Measurements from ENCODE around the gene SLC15A1. TPM values are rescaled to one million over a fixed set of nuclear protein-coding genes. Genes with fewer than 3 reads are reported as not detected.
A peak's percentile ranks its signal among the peaks of the same experiment; 100 is the strongest.

The SLC15A1 gene
- total and polyA plus RNA-seq, 8 donors, result 0.15 to 9.9 (median 0.19) TPM; not detected in 5

GRCh38 chr13:98675066-98675465 lies 77.4 kb downstream of the SLC15A1 start:
- no peaks in the 10 kb centered on the region for H3K27me3 ChIP-seq
- intact Hi-C loops (cut with DNase I; ENCODE audit: low total_unique reads), result loop anchor here (10.0 kb wide), 1 partner anchor 820 kb away; no protein-coding TSS in a partner anchor
- no peak overlapping the region for H3K27ac ChIP-seq
- 77 to 89% (median 82%) methylated on average over 11 of the region's 11 CpGs for WGBS, 5 donors
- H3K4me1 ChIP-seq, result peaks cover 0 to 10% (median 6%) of the 10 kb centered on the region in 4 donors
- DNase-seq, result no peak
- H3K4me3 ChIP-seq, result no peak overlapping the region
- H3K9me3 ChIP-seq, result no peaks in the 10 kb centered on the region
- no peak for TF ChIP-seq EP300 (IDR thresholded peaks at IDR 0.05)
- no peak for TF ChIP-seq POLR2A (IDR thresholded peaks at IDR 0.05)
- no peak for TF ChIP-seq CTCF (IDR thresholded peaks at IDR 0.05)
- no peak for TF ChIP-seq POLR2AphosphoS5 (IDR thresholded peaks at IDR 0.05)
- no peaks in the 10 kb centered on the region for H3K36me3 ChIP-seq

GRCh38 chr13:98672947-98673613 lies 79.4 kb downstream of the SLC15A1 start:
- Histone ChIP-seq H3K9me3 (no peaks in the 10 kb centered on the region), H3K27me3 (no peaks in the 10 kb centered on the region), H3K4me1 (peaks cover 0 to 10% (median 6%) of the 10 kb centered on the region in 4 donors), H3K4me3 (no peak overlapping the region), H3K36me3 (no peaks in the 10 kb centered on the region), H3K27ac (no peak overlapping the region)
- intact Hi-C loops (cut with DNase I; ENCODE audit: low total_unique reads), result loop anchor here (10.0 kb wide), 1 partner anchor 818 kb away; no protein-coding TSS in a partner anchor
- peak; percentile 73 to 89 for DNase-seq
- WGBS, 5 donors, result 15 to 20% (median 17%) methylated on average over 10 to 11 of the region's 11 CpGs
- TF ChIP-seq POLR2AphosphoS5 (IDR thresholded peaks at IDR 0.05) (peak in 2 of 3 donors; percentile 22 to 35), POLR2A (IDR thresholded peaks at IDR 0.05) (no peak), EP300 (IDR thresholded peaks at IDR 0.05) (no peak), CTCF (IDR thresholded peaks at IDR 0.05) (peak in 5 of 7 experiments; percentile 84 to 88 (median 85))

GRCh38 chr13:98668155-98668554 lies 84.3 kb downstream of the SLC15A1 start:
- Histone ChIP-seq H3K4me3 (no peak overlapping the region), H3K9me3 (no peaks in the 10 kb centered on the region), H3K4me1 (peaks cover 0 to 8% (median 3%) of the 10 kb centered on the region in 4 donors), H3K36me3 (no peaks in the 10 kb centered on the region), H3K27ac (no peak overlapping the region), H3K27me3 (no peaks in the 10 kb centered on the region)
- no peak for DNase-seq
- no peak for TF ChIP-seq EP300 (IDR thresholded peaks at IDR 0.05)
- TF ChIP-seq POLR2AphosphoS5 (IDR thresholded peaks at IDR 0.05), result no peak
- no peak for TF ChIP-seq CTCF (IDR thresholded peaks at IDR 0.05)
- no peak for TF ChIP-seq POLR2A (IDR thresholded peaks at IDR 0.05)
- intact Hi-C loops (cut with DNase I; ENCODE audit: low total_unique reads), result no loop called here
- WGBS, 5 donors, result 83 to 89% (median 86%) methylated on average over 4 of the region's 4 CpGs

- H3K36me3 ChIP-seq, result no peaks in the 10 kb centered on the region
- TF ChIP-seq POLR2A (IDR thresholded peaks at IDR 0.05), result no peak
- no peak for TF ChIP-seq CTCF (IDR thresholded peaks at IDR 0.05)
- TF ChIP-seq EP300 (IDR thresholded peaks at IDR 0.05), result no peak
- no peak for TF ChIP-seq POLR2AphosphoS5 (IDR thresholded peaks at IDR 0.05)
- intact Hi-C loops (cut with DNase I; ENCODE audit: low total_unique reads), result no loop called here
- H3K9me3 ChIP-seq, result no peaks in the 10 kb centered on the region
- no peak overlapping the region for H3K4me3 ChIP-seq
- no peak overlapping the region for H3K27ac ChIP-seq
- no peak for DNase-seq
- no peaks in the 10 kb centered on the region for H3K4me1 ChIP-seq
- no peaks in the 10 kb centered on the region for H3K27me3 ChIP-seq
Observed at GRCh38 chr13:98665638-98665995, 86.9 kb downstream of the SLC15A1 start.
